DMS53 (cell line): Measurements from ENCODE around the gene DNAH14.
"Not testable (repeated sequence)": the region's sequence is repeated elsewhere in the genome, so short reads cannot be mapped to it uniquely, and the experiment has no call there.

Experiments used
- DNase-seq: peaks from one replicate; lab custom pipeline; 2025; lab: John Stamatoyannopoulos, UW

DNAH14 gene

GRCh38 chr1:225348400-225348799 lies 418.9 kb downstream of the DNAH14 start:
- DNase-seq: no peak

- DNase-seq: no peak
These were observed 420.4 kb downstream of the DNAH14 start for GRCh38 chr1:225349826-225350225.

DNA sequence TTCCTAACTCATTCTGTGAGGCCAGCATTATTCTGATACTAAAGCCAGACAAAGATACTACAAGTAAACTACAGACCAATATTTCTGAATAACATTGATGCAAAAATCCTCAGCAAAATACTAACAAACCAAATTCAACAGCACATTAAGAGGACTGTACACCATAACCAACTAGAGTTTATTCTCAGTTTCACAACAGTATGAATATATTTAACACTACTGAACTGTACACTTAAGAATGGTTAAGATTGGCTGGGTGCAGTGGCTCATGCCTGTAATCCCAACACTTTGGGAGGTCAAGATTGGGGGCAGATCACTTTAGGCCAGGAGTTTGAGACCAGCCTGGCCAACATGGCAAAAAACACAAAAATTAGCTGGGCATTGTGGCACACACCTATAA lies 421.4 kb downstream of the DNAH14 start:
- DNase-seq: no peak

- DNase-seq: no peak
These were observed 425.4 kb downstream of the DNAH14 start for GRCh38 chr1:225354906-225355305.

GRCh38 chr1:225355863-225356262 lies 426.4 kb downstream of the DNAH14 start:
- no peak for DNase-seq

DNA sequence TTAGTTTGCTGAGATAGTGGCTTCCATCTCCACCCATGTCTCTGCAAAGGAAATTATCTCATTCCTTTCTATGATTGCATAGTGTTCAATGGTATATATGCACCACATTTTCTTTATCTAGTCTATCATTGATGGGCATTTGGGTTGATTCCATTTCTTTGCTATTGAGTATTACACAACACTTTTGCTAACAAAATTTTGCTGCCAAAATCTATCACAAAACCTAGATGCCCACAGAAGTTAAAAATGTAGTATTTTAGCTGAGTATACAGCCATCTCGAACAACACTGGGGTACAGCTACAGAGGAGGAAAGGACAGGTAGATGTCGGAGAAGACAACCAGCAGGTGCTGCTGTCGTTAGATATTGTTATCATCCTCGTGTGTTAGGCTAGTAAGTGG lies 430.6 kb downstream of the DNAH14 start:
- no peak for DNase-seq

DNA sequence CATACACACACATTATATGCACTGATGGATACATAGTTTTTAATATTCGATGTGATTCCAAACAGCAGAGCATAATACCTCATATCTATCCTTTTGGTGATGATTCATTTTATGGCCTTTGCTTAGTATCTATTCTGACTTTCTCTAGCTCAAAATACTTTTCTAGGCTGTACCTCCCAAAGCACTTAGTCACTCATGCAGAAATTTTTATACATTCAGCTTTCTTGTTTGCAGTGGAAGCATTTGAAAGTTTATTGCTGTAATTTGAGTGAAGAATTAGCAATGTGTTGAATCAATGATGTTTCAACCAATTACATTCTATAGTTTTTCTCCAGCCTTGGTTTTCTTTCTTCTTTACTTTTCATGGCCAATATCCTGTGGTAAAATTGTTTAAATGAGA lies 431.7 kb downstream of the DNAH14 start:
- DNase-seq: no peak

DNA sequence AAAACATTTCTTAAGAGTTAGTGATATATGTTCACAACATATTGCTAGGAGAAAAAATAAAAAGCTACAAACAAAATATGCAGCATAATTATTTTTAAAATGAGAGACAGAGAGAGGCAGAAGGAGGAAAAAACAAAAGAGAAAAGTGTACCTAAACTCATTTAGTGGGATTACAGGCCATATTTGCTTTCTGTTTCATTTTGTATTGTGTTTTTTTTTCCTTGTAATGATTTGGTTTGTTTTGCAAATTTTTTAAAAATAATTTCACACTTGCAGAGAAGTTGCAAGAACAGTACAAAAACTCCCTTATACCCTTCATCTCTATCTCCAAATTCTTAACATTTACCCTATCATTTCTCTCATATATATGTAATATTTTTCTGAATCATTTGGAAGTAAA lies 433.3 kb downstream of the DNAH14 start:
- DNase-seq: no peak

DNA sequence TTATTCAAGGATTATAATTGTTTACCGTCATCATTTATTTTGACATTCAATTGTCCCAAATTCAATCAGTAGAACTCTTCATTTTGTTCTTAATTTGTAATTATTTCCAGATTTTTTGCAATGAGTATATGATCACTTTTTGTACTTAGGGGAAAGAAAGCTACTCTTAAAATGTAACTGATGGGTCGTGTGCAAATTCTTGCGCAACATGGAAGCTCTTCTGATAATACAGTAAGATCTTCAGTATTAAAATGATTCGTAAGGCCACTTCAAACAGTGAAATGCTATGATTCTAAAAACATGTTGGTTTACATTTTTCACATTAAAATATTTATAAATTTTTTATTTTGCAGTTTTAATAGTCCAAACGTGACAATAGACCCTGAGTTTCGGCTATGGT lies 435.0 kb downstream of the DNAH14 start:
- DNase-seq: no peak

DNA sequence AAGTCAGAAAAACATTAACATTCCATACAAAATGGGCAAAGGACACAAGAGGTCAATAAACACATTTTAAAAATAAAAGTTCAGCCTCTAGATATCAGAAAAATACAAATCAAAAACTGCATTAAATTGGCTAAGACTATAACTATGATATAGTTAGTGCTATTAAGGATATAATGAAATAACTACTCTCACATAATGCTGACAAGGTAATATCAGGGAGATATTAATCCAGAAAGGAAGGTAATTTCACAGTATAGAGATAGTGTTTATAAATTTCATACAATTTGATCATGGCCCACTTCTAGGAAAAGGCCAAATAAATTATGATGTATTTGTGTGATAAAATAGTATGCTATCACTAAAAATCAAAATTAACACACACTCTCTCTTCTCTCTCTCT lies 436.5 kb downstream of the DNAH14 start:
- no peak for DNase-seq

DNA sequence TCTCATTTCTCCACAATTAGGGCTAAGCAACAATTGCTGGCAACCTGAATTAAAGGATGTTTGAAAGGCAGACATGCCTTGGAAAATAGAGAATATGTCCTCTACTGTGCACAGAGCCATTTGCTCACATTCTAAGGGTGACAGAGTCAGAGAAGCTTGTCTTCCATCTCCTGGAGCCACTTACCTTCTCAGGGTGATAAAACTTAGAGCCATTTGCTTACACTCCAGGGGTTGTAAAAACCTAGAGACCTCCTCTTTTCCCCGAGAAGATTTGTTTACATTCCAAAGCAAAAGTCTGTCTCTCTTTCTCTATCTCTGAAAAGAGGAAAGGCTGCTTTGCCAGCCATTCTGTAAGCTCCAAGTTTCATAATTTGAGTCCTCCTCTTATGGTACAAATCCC lies 437.1 kb downstream of the DNAH14 start:
- DNase-seq: no peak

DNA sequence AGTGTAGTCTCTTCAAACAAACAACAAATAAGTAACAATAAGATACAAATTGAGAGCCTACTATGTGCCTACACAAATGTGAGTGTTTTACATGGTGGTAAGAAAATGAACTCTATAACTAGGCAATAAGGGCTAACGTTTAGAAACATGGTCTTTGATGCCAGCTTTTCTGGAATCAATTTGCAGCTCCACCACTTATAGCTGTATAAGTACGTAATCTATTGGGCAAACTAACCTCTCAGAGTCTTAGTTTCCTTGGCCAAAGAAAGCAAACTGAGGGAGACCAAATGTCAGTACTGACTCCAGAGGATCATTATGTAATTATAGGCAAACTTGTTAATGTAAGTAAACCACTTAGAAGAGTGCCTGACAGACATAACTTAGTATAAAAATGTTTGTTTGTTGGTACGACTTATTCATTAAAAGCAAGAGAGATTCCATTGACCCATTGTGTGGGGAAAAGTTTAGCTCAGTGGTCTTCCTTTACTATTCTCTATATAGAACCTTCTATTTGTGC lies 438.6 kb downstream of the DNAH14 start:
- no peak for DNase-seq

GRCh38 chr1:225371366-225372010 lies 442.0 kb downstream of the DNAH14 start:
- DNase-seq: no peak

DNA sequence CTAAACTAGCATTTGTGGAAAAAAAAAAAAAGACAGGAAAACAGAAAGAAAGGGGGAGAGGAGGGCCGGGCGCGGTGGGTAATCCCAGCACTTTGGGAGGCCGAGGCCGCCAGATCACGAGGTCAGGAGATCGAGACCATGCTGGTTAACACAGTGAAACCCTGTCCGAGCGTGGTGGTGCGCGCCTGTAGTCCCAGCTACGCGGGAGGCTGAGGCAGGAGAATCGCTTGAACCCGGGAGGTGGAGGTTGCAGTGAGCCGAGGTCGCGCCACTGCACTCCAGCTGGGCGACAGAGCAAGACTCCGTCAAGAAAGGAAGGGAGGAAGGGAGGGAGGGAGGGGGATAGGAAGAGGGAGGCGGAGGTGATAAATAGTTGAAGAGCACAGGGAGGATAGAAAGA lies 443.7 kb downstream of the DNAH14 start:
- no peak for DNase-seq

DNA sequence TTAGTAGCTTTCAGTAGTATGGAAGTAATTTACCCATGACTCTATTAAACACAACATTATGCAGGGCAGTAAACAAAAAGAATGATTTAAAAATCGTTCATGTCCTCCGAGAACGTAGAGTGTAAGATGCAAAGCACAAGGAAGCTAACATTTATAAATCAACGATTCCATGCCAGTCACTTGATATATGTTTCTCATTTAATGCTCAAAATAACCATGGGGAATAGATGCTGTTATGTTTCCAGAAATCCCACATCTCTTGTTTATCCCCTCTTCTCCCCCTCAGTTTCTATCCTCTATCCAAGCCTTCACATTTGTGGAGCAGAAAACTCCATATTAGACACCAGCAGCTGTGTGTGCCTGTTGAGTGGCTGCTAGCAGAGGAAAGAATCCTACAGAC lies 445.5 kb downstream of the DNAH14 start:
- DNase-seq: no peak

DNA sequence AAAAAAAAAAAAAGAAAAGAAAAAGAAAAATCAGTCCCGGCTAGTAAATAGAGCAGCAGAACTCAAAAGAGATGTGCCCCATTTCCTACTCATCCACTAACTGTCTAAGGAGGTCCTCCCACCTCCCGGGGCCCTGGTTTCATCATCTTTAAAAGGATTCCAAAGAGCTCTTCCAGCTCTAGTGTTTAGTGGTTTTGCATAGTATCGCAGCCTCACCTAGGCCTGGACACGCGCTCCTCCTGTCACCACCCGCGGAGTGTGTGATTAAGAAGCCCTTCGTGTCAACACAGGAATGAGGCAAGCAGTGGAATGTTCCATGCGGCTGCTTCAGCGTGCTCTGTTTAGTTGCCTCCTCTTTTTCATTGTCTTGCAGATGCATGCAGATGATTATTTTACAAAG lies 449.4 kb downstream of the DNAH14 start:
- peak; percentile 14 for DNase-seq

GRCh38 chr1:225380691-225381090 lies 451.2 kb downstream of the DNAH14 start:
- no peak for DNase-seq

GRCh38 chr1:225386860-225387259 lies 457.4 kb downstream of the DNAH14 start:
- DNase-seq: not testable (repeated sequence)

- DNase-seq: no peak
These were observed 458.9 kb downstream of the DNAH14 start for GRCh38 chr1:225388372-225388771.

DNA sequence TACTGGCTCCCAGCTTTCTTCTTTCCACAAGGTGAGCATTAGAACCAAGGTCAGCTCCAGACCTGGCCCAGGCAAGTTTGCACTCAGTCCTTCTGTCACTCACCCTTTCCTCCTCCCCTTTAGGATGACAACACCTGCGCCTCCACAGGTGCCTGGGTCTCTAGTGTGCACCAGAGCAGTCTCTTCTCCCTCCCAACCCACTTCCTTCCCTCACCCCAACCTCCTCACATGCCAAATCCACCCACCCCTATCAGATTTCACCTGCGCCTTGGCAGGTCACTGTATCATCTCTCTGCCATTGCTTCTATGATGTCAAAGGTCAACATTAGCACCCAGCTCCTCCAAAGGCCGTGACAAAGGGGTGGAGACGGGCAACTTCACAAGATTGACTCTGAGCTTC lies 460.4 kb downstream of the DNAH14 start:
- no peak for DNase-seq

DNA sequence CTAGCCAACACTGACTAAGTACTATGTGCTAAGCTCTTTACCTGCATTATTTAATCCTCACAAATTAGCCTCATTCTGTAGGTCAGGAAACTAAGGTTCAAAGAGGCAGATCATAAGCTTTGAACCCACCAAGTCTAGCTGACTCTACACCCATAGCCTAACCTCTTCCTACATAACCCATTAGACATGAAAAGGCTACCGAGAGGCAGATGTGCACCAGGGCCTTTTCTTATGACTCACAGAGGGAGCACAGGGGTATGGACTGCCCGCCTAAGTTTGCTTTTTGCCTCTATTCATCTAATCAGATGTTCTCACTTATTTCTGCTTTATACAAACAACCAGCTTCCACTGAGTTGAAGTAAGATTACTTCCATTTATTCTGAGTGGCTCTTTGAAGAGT lies 466.9 kb downstream of the DNAH14 start:
- DNase-seq: no peak

GRCh38 chr1:225400968-225401367 lies 471.5 kb downstream of the DNAH14 start:
- DNase-seq: no peak

GRCh38 chr1:225406976-225407725 lies 477.7 kb downstream of the DNAH14 start:
- no peak for DNase-seq

DNA sequence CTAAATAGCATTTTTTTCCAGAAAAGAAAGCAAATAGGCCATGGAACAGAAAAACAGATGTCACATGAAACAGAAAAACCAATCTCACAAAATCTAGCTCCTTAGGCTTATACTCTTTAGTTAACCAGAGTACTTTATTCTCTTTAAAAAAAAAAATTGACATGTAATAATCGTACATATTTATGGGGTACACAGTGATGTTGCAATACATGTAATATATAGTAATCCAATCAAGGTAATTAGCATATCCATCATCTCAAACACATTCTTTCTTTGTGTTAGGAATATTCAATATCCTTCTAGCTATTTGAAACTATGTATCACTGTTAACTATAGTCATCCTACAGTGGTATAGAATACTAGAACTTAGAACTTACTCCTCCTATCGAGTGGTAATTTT lies 478.3 kb downstream of the DNAH14 start:
- no peak for DNase-seq
